HG02763 (cell line): Measurements from ENCODE around the gene GORASP1.

Source experiments
- ATAC-seq: cut with Tn5 transposase; IDR thresholded peaks from one replicate; pipeline ENCODE4 v1.9.1; 2021; ENCODE audit warnings: mild to moderate bottlenecking, moderate library complexity; ENCODE audit not compliant: unreplicated experiment

GORASP1 gene

GRCh38 chr3:39126532-39127071 lies 19.2 kb upstream of the GORASP1 start:
- ATAC-seq = no peak

GRCh38 chr3:39125841-39126500 lies 18.5 kb upstream of the GORASP1 start:
- ATAC-seq = no peak

GRCh38 chr3:39124876-39125840 lies 17.7 kb upstream of the GORASP1 start:
- no peak for ATAC-seq

- ATAC-seq = peak; percentile 49
Measured at GRCh38 chr3:39122813-39123212, 15.4 kb upstream of the GORASP1 start.

- ATAC-seq = no peak
Measured at GRCh38 chr3:39121621-39122020, 14.2 kb upstream of the GORASP1 start.

- ATAC-seq = no peak
Measured at GRCh38 chr3:39118931-39119660, 11.7 kb upstream of the GORASP1 start.

- ATAC-seq = no peak
Measured at GRCh38 chr3:39118079-39118478, 10.7 kb upstream of the GORASP1 start.

GRCh38 chr3:39115870-39116269 lies 8.4 kb upstream of the GORASP1 start:
- no peak for ATAC-seq

GRCh38 chr3:39114456-39114855 lies 7.0 kb upstream of the GORASP1 start:
- no peak for ATAC-seq

- ATAC-seq = no peak
Measured at GRCh38 chr3:39113291-39113690, 5.9 kb upstream of the GORASP1 start.

GRCh38 chr3:39112535-39112934 lies 5.1 kb upstream of the GORASP1 start:
- no peak for ATAC-seq

GRCh38 chr3:39112113-39112512 lies 4.7 kb upstream of the GORASP1 start:
- no peak for ATAC-seq

- ATAC-seq = no peak
Measured at GRCh38 chr3:39110041-39110639, 2.7 kb upstream of the GORASP1 start.

GRCh38 chr3:39109086-39109485 lies 1.7 kb upstream of the GORASP1 start:
- no peak for ATAC-seq

GRCh38 chr3:39108200-39108710 lies 828 bp upstream of the GORASP1 start:
- peak; percentile 80 for ATAC-seq

- peak; percentile 11 for ATAC-seq
Measured at GRCh38 chr3:39106851-39107387, 508 bp downstream of the GORASP1 start.

- no peak for ATAC-seq
Measured at GRCh38 chr3:39106281-39106811, 1.1 kb downstream of the GORASP1 start.

GRCh38 chr3:39105687-39106063 lies 1.8 kb downstream of the GORASP1 start:
- ATAC-seq = no peak

- ATAC-seq = no peak
Measured at GRCh38 chr3:39104961-39105686, 2.3 kb downstream of the GORASP1 start.
